Activated CD8-positive, alpha-beta T cell treated with anti-CD3 and anti-CD28 coated beads, Interleukin-2, amount 10 ng/mL, durations not matched to agents 7 days and 5 days (primary cell): ENCODE data around the gene MESP1. TPM values are rescaled to one million over a fixed set of nuclear protein-coding genes. Genes with fewer than 3 reads are reported as not detected.

Source experiments
- ATAC-seq: fragments of 150-1000 bp; cut with Tn5 transposase; one replicate; pipeline ENCODE4 v1.10.0; 2021; ENCODE audit warnings: moderate library complexity
- CTCF ChIA-PET: fragments of 350-600 bp; sonication (Branson Sonifier 250); formaldehyde crosslinking; loops from one replicate; lab custom pipeline; 2021; ENCODE audit warnings: antibody characterized with exemption; lab: Charles Lee
- POLR2A ChIA-PET: fragments of 350-600 bp; sonication (Branson Sonifier 250); formaldehyde crosslinking; loops from one replicate; lab custom pipeline; 2021; ENCODE audit warnings: antibody characterized with exemption; lab: Charles Lee
- DNase-seq: peaks from one replicate; pipeline ENCODE4 v3.0.0-alpha.2; 2020
- H3K27ac Mint-ChIP-seq: one replicate; pipeline ENCODE4 v1.8.0; 2021; ENCODE audit warnings: mild to moderate bottlenecking, mixed read lengths
- H3K27me3 Mint-ChIP-seq: one replicate; pipeline ENCODE4 v1.8.0; 2021; ENCODE audit warnings: low read depth, mixed read lengths
- H3K36me3 Mint-ChIP-seq: one replicate; pipeline ENCODE4 v1.8.0; 2021; ENCODE audit warnings: low read depth, mixed read lengths
- H3K4me1 Mint-ChIP-seq: one replicate; pipeline ENCODE4 v1.8.0; 2021; ENCODE audit warnings: low read depth, mixed read lengths
- H3K4me3 Mint-ChIP-seq: one replicate; pipeline ENCODE4 v1.8.0; 2021; ENCODE audit warnings: mild to moderate bottlenecking, mixed read lengths
- H3K9me3 Mint-ChIP-seq: one replicate; pipeline ENCODE4 v1.8.0; 2022; ENCODE audit warnings: mixed read lengths; ENCODE audit not compliant: insufficient read depth
- total RNA-seq, 2 experiments: library from RNA; stranded (reverse); gene quantifications; one replicate each; pipeline ENCODE4 v1.2.3, GENCODE V29; 2021

Gene MESP1
- total RNA-seq, 2 experiments from 2014 or later = 1.8 to 2.4 TPM

DNA sequence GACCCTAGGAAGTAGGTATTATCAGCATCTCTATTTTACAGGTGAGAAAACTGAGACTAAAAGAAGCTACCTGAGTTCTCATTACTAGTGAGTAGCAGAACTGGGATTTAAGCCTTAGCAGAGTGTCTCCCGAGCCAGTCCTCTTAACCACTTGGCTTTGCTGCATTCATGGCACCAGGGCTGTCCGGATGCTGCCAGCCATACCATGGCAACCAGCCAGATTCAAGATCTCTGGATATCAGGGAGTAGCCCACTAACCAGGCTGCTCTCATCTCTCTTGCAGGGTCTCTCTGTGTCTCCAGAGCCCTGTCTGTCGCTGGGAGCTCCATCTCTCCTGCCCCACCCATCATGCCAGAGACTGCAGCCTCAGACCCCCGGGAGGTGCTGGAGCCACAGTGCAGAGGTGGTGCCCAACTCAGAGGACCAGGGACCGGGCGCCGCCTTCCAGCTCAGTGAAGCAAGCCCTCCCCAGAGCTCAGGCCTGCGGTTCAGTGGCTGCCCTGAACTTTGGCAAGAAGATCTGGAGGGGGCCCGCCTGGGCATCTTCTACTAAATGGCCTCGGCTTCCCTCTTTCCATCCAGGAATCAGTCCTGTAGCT lies 26.8 kb upstream of the MESP1 start:
- DNase-seq (no peak), ATAC-seq (no peak)
- ChIA-PET POLR2A (no interaction called here), CTCF (interaction anchor here (1.0 to 1.4 kb wide), 3 partner anchors 17 to 97 kb away, joined by 3 to 6 read pairs (median 4); no protein-coding TSS in a partner anchor)
- Mint-ChIP-seq H3K27ac (no peak overlapping the region), H3K27me3 (peaks cover 25% of the 10 kb centered on the region), H3K4me1 (peaks cover 8% of the 10 kb centered on the region), H3K9me3 (no peaks in the 10 kb centered on the region), H3K36me3 (no peaks in the 10 kb centered on the region), H3K4me3 (no peak overlapping the region)

DNA sequence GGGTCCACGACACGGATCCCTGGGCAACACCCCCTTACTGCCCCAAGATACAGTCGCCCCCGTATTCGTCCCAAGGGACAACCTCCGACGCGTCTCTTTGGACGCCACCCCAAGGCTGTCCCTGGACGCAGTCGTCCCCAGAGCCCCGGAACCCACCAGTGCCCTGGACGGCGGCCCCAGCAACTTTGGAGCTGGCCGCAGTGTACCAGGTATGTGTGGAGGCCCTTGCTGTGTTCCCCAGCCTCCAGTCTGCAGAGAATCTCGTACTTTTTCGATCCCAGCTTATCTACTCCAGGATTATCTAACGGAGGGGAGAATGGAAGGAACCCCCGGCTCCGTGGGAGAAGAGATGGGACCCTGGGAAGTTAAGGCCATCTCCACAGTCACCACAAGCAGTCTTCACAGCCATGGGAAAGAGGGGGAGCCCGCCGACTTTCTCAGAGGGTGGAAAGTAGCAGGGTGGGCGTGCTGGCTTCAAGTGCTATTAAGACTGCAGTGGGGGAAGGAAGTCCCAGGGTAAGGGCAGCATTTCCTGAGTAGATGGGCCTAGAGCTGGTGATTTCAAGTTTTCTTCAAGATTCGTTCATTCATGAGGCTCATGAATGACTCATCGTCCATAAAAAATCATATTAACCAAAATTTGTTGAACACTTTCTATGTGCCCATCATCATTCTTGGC lies 26.2 kb upstream of the MESP1 start:
- Mint-ChIP-seq H3K4me3 (peak overlapping the region; percentile 25), H3K27me3 (peaks cover 25% of the 10 kb centered on the region), H3K27ac (no peak overlapping the region), H3K9me3 (no peaks in the 10 kb centered on the region), H3K4me1 (peaks cover 8% of the 10 kb centered on the region), H3K36me3 (no peaks in the 10 kb centered on the region)
- ATAC-seq (no peak), DNase-seq (no peak)
- POLR2A ChIA-PET = no interaction called here
- CTCF ChIA-PET = interaction anchor here (1.0 kb wide), 1 partner anchor 17 kb away, joined by 6 read pairs; no protein-coding TSS in a partner anchor

- Mint-ChIP-seq H3K9me3 (no peaks in the 10 kb centered on the region), H3K4me1 (peaks cover 8% of the 10 kb centered on the region), H3K36me3 (no peaks in the 10 kb centered on the region), H3K27me3 (peaks cover 24% of the 10 kb centered on the region), H3K27ac (no peak within 1 kb of the TSS), H3K4me3 (peak within 1 kb of the TSS; percentile 56)
- POLR2A ChIA-PET = no interaction called here
- peak; percentile 86 for ATAC-seq
- CTCF ChIA-PET = interaction anchor here (1.2 to 3.8 kb wide), 2 partner anchors 16 to 98 kb away, joined by 4 to 27 read pairs; no protein-coding TSS in a partner anchor
- peak; percentile 58 for DNase-seq
Measured at GRCh38 chr15:89776274-89777072, 25.4 kb upstream of the MESP1 start, which contains the start of gene MESP2. MESP2 (plus strand) TSS chr15:89776332; CDS start chr15:89776358, 26 bp downstream.

- no peaks in the 10 kb centered on the region for H3K9me3 Mint-ChIP-seq
- ATAC-seq = no peak
- POLR2A ChIA-PET = no interaction called here
- DNase-seq = no peak
- H3K36me3 Mint-ChIP-seq = no peaks in the 10 kb centered on the region
- no peak overlapping the region for H3K27ac Mint-ChIP-seq
- peaks cover 5% of the 10 kb centered on the region for H3K4me1 Mint-ChIP-seq
- H3K27me3 Mint-ChIP-seq = peaks cover 22% of the 10 kb centered on the region
- CTCF ChIA-PET = interaction anchor here (1.2 to 3.8 kb wide), 2 partner anchors 15 to 99 kb away, joined by 4 to 27 read pairs; no protein-coding TSS in a partner anchor
- H3K4me3 Mint-ChIP-seq = no peak overlapping the region
Measured at GRCh38 chr15:89775815-89776214, 24.8 kb upstream of the MESP1 start.

DNA sequence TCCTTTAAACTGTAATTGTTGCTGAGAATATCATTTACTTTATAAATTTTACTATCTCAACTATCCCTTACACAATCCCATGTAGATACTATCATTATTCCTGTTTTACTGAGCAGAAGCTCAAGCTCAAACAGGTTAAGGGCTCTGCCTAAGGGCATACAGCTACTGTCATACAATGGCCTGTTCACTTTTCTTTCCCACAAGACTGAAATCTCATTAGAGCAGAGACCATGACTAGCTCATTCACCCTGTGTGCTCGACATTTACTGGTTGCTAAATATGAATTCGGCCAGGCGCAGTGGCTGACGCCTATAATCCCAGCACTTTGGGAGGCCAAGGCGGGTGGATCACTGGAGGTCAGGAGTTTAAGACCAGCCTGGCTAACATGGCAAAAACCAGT lies 23.4 kb upstream of the MESP1 start:
- H3K4me1 Mint-ChIP-seq = peaks cover 2% of the 10 kb centered on the region

GRCh38 chr15:89772932-89773583 lies 22.0 kb upstream of the MESP1 start:
- Mint-ChIP-seq H3K27ac (no peak overlapping the region), H3K27me3 (peaks cover 15% of the 10 kb centered on the region), H3K4me3 (no peak overlapping the region), H3K9me3 (no peaks in the 10 kb centered on the region), H3K4me1 (peaks cover 2% of the 10 kb centered on the region), H3K36me3 (no peaks in the 10 kb centered on the region)
- POLR2A ChIA-PET = no interaction called here
- CTCF ChIA-PET = interaction anchor here (0.6 to 3.8 kb wide), 5 partner anchors 10 to 104 kb away, joined by 3 to 27 read pairs (median 4); no protein-coding TSS in a partner anchor
- no peak for ATAC-seq
- DNase-seq = no peak

More for the DNA sequence above, 23.4 kb upstream of the MESP1 start:
- ChIA-PET POLR2A (interaction anchor here (0.5 kb wide), 1 partner anchor 124 kb away, joined by 5 read pairs; no protein-coding TSS in a partner anchor), CTCF (interaction anchor here (1.2 to 3.8 kb wide), 2 partner anchors 14 to 100 kb away, joined by 5 to 27 read pairs; no protein-coding TSS in a partner anchor)
- ATAC-seq = no peak
- H3K4me3 Mint-ChIP-seq = no peak overlapping the region
- no peaks in the 10 kb centered on the region for H3K36me3 Mint-ChIP-seq
- no peak for DNase-seq
- H3K27me3 Mint-ChIP-seq = peaks cover 19% of the 10 kb centered on the region
- H3K9me3 Mint-ChIP-seq = no peaks in the 10 kb centered on the region
- H3K27ac Mint-ChIP-seq = no peak overlapping the region

GRCh38 chr15:89770041-89770440 lies 19.0 kb upstream of the MESP1 start:
- ATAC-seq (no peak), DNase-seq (no peak)
- POLR2A ChIA-PET = no interaction called here
- no peaks in the 10 kb centered on the region for H3K36me3 Mint-ChIP-seq
- peaks cover 4% of the 10 kb centered on the region for H3K27me3 Mint-ChIP-seq
- CTCF ChIA-PET = interaction anchor here (1.5 to 1.6 kb wide), 2 partner anchors 9 to 30 kb away, joined by 4 to 6 read pairs; no protein-coding TSS in a partner anchor
- no peak overlapping the region for H3K27ac Mint-ChIP-seq
- H3K4me3 Mint-ChIP-seq = no peak overlapping the region
- H3K9me3 Mint-ChIP-seq = no peaks in the 10 kb centered on the region
- no peaks in the 10 kb centered on the region for H3K4me1 Mint-ChIP-seq

DNA sequence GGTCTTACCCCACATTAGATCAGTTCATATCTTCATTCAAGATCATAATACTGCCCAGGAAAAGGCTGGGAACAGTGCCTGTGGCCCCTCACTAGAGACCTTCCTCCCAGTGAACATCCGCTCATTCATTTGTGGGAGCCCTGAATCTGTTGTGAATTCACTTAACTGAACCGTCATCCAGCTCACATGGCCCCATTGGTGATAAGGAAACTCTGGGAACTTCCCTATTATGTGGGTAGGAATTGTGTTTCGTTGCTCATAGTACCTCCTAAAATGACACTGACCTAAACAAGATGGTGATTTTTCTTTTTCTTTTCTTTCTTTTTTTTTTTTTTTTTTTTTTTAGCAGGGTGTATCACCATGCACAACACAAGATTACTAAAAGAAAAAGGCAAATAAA lies 18.3 kb upstream of the MESP1 start:
- Mint-ChIP-seq H3K36me3 (no peaks in the 10 kb centered on the region), H3K9me3 (no peaks in the 10 kb centered on the region), H3K27ac (no peak overlapping the region), H3K27me3 (peaks cover 2% of the 10 kb centered on the region), H3K4me1 (no peaks in the 10 kb centered on the region), H3K4me3 (no peak overlapping the region)
- ATAC-seq = no peak
- ChIA-PET POLR2A (no interaction called here), CTCF (interaction anchor here (1.6 kb wide), 1 partner anchor 8 kb away, joined by 6 read pairs; no protein-coding TSS in a partner anchor)
- DNase-seq = no peak

GRCh38 chr15:89768071-89768500 lies 17.0 kb upstream of the MESP1 start:
- Mint-ChIP-seq H3K27me3 (peaks cover 2% of the 10 kb centered on the region), H3K27ac (no peak overlapping the region), H3K4me1 (no peaks in the 10 kb centered on the region), H3K36me3 (no peaks in the 10 kb centered on the region), H3K4me3 (no peak overlapping the region), H3K9me3 (no peaks in the 10 kb centered on the region)
- POLR2A ChIA-PET = no interaction called here
- CTCF ChIA-PET = interaction anchor here (1.1 to 1.6 kb wide), 4 partner anchors 7 to 107 kb away, joined by 3 to 6 read pairs (median 4); no protein-coding TSS in a partner anchor
- ATAC-seq (no peak), DNase-seq (no peak)

DNA sequence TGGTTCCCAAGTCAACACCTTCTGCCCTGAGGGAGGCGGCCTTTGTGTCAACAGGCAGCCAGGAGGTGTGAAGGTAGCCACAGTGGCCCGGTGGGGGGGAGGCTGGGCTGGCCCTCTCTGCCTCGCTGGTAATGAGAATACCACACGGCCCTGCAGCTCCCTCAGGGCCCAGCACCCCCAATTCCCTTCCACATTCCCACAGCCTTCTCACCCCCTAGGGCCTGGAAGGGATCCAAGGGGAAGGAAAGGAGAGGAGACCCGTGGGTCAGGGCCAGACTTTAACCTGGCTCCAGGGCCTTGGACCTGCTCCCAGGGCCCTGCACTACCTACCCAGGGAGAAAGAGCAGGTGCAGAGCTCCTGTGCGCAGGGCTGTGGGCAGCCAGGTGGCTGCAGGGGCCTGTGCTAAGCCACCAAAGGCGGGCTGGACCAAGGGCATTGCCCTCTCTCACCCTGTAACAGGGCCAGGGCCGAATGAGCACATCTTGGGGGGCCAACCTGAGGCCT lies 16.4 kb upstream of the MESP1 start:
- Mint-ChIP-seq H3K4me3 (no peak overlapping the region), H3K36me3 (no peaks in the 10 kb centered on the region), H3K27ac (no peak overlapping the region), H3K27me3 (peaks cover 2% of the 10 kb centered on the region), H3K4me1 (no peaks in the 10 kb centered on the region), H3K9me3 (no peaks in the 10 kb centered on the region)
- ChIA-PET CTCF (interaction anchor here (1.1 to 1.5 kb wide), 3 partner anchors 14 to 107 kb away, joined by 3 to 5 read pairs (median 4); no protein-coding TSS in a partner anchor), POLR2A (no interaction called here)
- no peak for ATAC-seq
- DNase-seq = no peak
